ENCODE results near the gene ITPKA.

Gene ITPKA

GRCh38 chr15:41483115-41483514, 10.6 kb upstream of the ITPKA start:
- H3K4me3 ChIP-seq (ENCODE audit: severe bottlenecking) = no peak overlapping the region
- TF ChIP-seq CTCF (IDR thresholded peaks at IDR 0.05; ENCODE audit: poor library complexity, severe bottlenecking) = no peak

DNA sequence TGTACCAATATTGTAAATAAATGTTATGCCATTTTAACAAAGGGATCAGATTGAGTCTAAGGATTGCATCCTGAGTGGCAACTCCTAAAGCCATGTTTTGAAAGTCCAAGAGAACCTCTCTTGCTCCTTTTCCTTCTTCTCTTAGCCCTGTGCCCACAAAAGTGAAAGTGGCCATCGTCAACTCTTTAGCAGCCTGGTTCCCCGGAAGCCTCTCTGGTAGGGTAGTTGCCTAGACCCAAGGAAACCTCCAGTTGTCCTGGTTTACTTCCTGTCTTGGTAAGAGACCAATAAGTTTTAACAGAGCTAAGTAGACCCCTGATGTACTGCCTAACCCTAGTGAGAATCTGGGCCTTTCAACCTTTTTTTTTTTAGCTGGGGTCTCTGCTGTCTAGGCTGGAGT, 10.2 kb upstream of the ITPKA start:
- Histone ChIP-seq H3K4me3 (ENCODE audit: severe bottlenecking) (no peak overlapping the region), H3K27ac (ENCODE audit: poor library complexity, severe bottlenecking) (no peak overlapping the region), H3K9me3 (ENCODE audit: severe bottlenecking) (no peaks in the 10 kb centered on the region), H3K4me1 (ENCODE audit: insufficient read depth, poor library complexity, severe bottlenecking) (no peaks in the 10 kb centered on the region), H3K27me3 (ENCODE audit: insufficient read depth, poor library complexity, severe bottlenecking) (no peaks in the 10 kb centered on the region), H3K36me3 (ENCODE audit: low read depth) (peaks cover 41% of the 10 kb centered on the region)
- ATAC-seq (ENCODE audit: low read depth) = no peak
- no peak for TF ChIP-seq CTCF (IDR thresholded peaks at IDR 0.05; ENCODE audit: poor library complexity, severe bottlenecking)
- DNase-seq (ENCODE audit: low spot score) = no peak

More at GRCh38 chr15:41483115-41483514, 10.6 kb upstream of the ITPKA start:
- no peaks in the 10 kb centered on the region for H3K27me3 ChIP-seq (ENCODE audit: insufficient read depth, poor library complexity, severe bottlenecking)
- peaks cover 43% of the 10 kb centered on the region for H3K36me3 ChIP-seq (ENCODE audit: low read depth)
- H3K9me3 ChIP-seq (ENCODE audit: severe bottlenecking) = no peaks in the 10 kb centered on the region
- ATAC-seq (ENCODE audit: low read depth) (no peak), DNase-seq (ENCODE audit: low spot score) (no peak)
- no peak overlapping the region for H3K27ac ChIP-seq (ENCODE audit: poor library complexity, severe bottlenecking)
- H3K4me1 ChIP-seq (ENCODE audit: insufficient read depth, poor library complexity, severe bottlenecking) = no peaks in the 10 kb centered on the region

DNA sequence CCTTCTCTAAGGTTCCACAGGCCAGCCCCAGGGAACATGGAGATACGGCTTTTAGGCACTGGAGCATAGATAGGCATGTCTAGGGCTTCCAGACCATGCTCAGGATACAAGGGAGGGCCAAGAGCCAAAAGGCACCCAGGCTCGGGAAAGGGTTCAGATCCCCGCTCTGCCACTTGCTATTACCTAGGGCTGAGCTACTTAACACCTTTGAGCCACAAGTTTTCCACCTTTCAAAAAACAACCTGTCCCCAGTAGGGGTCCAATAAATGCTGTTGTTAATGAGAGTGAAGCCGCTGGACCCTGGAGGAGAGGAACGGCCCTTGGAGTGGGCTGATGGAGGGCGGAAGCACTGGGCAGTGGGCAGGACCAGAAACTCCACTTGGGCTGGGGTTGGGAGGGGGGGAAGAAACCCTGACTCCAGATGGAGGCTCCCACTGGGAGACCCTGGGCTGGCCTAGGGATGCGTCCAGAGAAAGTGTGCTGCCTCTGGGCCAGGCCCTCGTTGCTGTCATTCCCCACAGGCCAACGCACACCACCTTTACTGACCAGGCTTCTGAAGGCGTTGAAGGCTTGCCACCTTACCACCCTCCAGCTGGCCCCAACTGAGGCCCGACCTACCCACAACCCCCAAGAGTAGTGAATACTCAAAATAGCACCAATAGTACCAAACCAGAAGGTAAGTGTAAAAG, 8.6 kb upstream of the ITPKA start:
- no peak for TF ChIP-seq CTCF (IDR thresholded peaks at IDR 0.05; ENCODE audit: poor library complexity, severe bottlenecking)
- peaks cover 25% of the 10 kb centered on the region for H3K36me3 ChIP-seq (ENCODE audit: low read depth)
- no peaks in the 10 kb centered on the region for H3K9me3 ChIP-seq (ENCODE audit: severe bottlenecking)
- peaks cover 2% of the 10 kb centered on the region for H3K4me1 ChIP-seq (ENCODE audit: insufficient read depth, poor library complexity, severe bottlenecking)
- H3K4me3 ChIP-seq (ENCODE audit: severe bottlenecking) = no peak overlapping the region
- DNase-seq (ENCODE audit: low spot score) (no peak), ATAC-seq (ENCODE audit: low read depth) (peak; percentile 28; the same call in 2 of the 3 replicates)
- no peaks in the 10 kb centered on the region for H3K27me3 ChIP-seq (ENCODE audit: insufficient read depth, poor library complexity, severe bottlenecking)
- no peak overlapping the region for H3K27ac ChIP-seq (ENCODE audit: poor library complexity, severe bottlenecking)

- H3K36me3 ChIP-seq (ENCODE audit: low read depth) = peaks cover 13% of the 10 kb centered on the region
- no peak overlapping the region for H3K4me3 ChIP-seq (ENCODE audit: severe bottlenecking)
- H3K9me3 ChIP-seq (ENCODE audit: severe bottlenecking) = no peaks in the 10 kb centered on the region
- no peak overlapping the region for H3K27ac ChIP-seq (ENCODE audit: poor library complexity, severe bottlenecking)
- TF ChIP-seq CTCF (IDR thresholded peaks at IDR 0.05; ENCODE audit: poor library complexity, severe bottlenecking) = no peak
- ATAC-seq (ENCODE audit: low read depth) (no peak), DNase-seq (ENCODE audit: low spot score) (no peak)
- H3K4me1 ChIP-seq (ENCODE audit: insufficient read depth, poor library complexity, severe bottlenecking) = peaks cover 8% of the 10 kb centered on the region
- H3K27me3 ChIP-seq (ENCODE audit: insufficient read depth, poor library complexity, severe bottlenecking) = no peaks in the 10 kb centered on the region
Measured at GRCh38 chr15:41486286-41486685, 7.4 kb upstream of the ITPKA start.

- Histone ChIP-seq H3K27ac (ENCODE audit: poor library complexity, severe bottlenecking) (no peak overlapping the region), H3K27me3 (ENCODE audit: insufficient read depth, poor library complexity, severe bottlenecking) (no peaks in the 10 kb centered on the region), H3K4me3 (ENCODE audit: severe bottlenecking) (no peak overlapping the region), H3K9me3 (ENCODE audit: severe bottlenecking) (no peaks in the 10 kb centered on the region), H3K36me3 (ENCODE audit: low read depth) (peaks cover 2% of the 10 kb centered on the region), H3K4me1 (ENCODE audit: insufficient read depth, poor library complexity, severe bottlenecking) (peaks cover 9% of the 10 kb centered on the region)
- TF ChIP-seq CTCF (IDR thresholded peaks at IDR 0.05; ENCODE audit: poor library complexity, severe bottlenecking) = no peak
- DNase-seq (ENCODE audit: low spot score) = no peak
- ATAC-seq (ENCODE audit: low read depth) = no peak
Measured at GRCh38 chr15:41487381-41487780, 6.3 kb upstream of the ITPKA start.
